Medulla oblongata (tissue), 1 donor: Measurements from ENCODE around the gene PTPRF.

Experiments used
- DNase-seq: peaks from one replicate; pipeline ENCODE4 v3.0.0-alpha.2; 2015; ENCODE audit errors: extremely low spot score

Gene PTPRF

GRCh38 chr1:43605157-43605556 lies 74.5 kb downstream of the PTPRF start:
- no peak for DNase-seq

GRCh38 chr1:43605766-43606165 lies 75.1 kb downstream of the PTPRF start:
- DNase-seq = no peak

- no peak for DNase-seq
Measured at GRCh38 chr1:43606624-43607023, 75.9 kb downstream of the PTPRF start.

GRCh38 chr1:43608827-43609226 lies 78.1 kb downstream of the PTPRF start:
- no peak for DNase-seq

GRCh38 chr1:43610339-43610738 lies 79.7 kb downstream of the PTPRF start:
- no peak for DNase-seq

- DNase-seq = no peak
Measured at GRCh38 chr1:43611950-43612349, 81.3 kb downstream of the PTPRF start.

- no peak for DNase-seq
Measured at GRCh38 chr1:43612406-43612805, 81.7 kb downstream of the PTPRF start.

- DNase-seq = no peak
Measured at GRCh38 chr1:43613075-43613942, 82.6 kb downstream of the PTPRF start.

- DNase-seq = no peak
Measured at GRCh38 chr1:43614211-43614610, 83.5 kb downstream of the PTPRF start.

- DNase-seq = no peak
Measured at GRCh38 chr1:43614891-43615290, 84.2 kb downstream of the PTPRF start.

GRCh38 chr1:43616383-43616782 lies 85.7 kb downstream of the PTPRF start:
- DNase-seq = no peak

GRCh38 chr1:43617011-43617410 lies 86.3 kb downstream of the PTPRF start:
- no peak for DNase-seq

GRCh38 chr1:43617668-43618067 lies 87.0 kb downstream of the PTPRF start:
- no peak for DNase-seq

- DNase-seq = no peak
Measured at GRCh38 chr1:43618521-43619313, 88.0 kb downstream of the PTPRF start.

- no peak for DNase-seq
Measured at GRCh38 chr1:43619314-43619790, 88.7 kb downstream of the PTPRF start.

- no peak for DNase-seq
Measured at GRCh38 chr1:43619996-43620920, 89.6 kb downstream of the PTPRF start.

GRCh38 chr1:43620956-43621355 lies 90.3 kb downstream of the PTPRF start:
- no peak for DNase-seq

GRCh38 chr1:43621386-43621785 lies 90.7 kb downstream of the PTPRF start:
- DNase-seq = no peak

GRCh38 chr1:43621861-43622260 lies 91.2 kb downstream of the PTPRF start:
- no peak for DNase-seq

GRCh38 chr1:43622471-43622870 lies 91.8 kb downstream of the PTPRF start:
- no peak for DNase-seq

GRCh38 chr1:43622901-43623780 lies 92.5 kb downstream of the PTPRF start:
- DNase-seq = no peak
